HEK293 (cell line): Measurements from ENCODE around the gene PIEZO1.

ENCODE experiments used
- CTCF ChIA-PET: fragments of 350-600 bp; formaldehyde crosslinking; extraction: SDS; loops from one replicate; lab custom pipeline; 2021; ENCODE audit warnings: antibody characterized with exemption; lab: Yijun Ruan, JAX
- POLR2A ChIA-PET: fragments of 300-600 bp; formaldehyde crosslinking; extraction: SDS; loops from one replicate; lab custom pipeline; 2020; ENCODE audit warnings: antibody characterized with exemption, inconsistent platforms; lab: Yijun Ruan, JAX
- H3K27ac ChIP-seq: fragments of 200-500 bp; sonication (Bioruptor generic); 2 replicates; pipeline ENCODE4 v1.5.1; 2014; ENCODE audit warnings: low read depth, low read length, control low read depth, inconsistent platforms; ENCODE audit errors: extremely low read depth
- H3K36me3 ChIP-seq, 2 experiments: fragments of 200-500 bp in 1 of 2; sonication (Bioruptor generic) in 1 of 2; 1 replicate in 1 of 2; 2 replicates in 1 of 2; pipeline ENCODE4 v1.5.1; 2014 to 2017; ENCODE audit warnings: inconsistent platforms in 2 of 2, low read length in 2 of 2; ENCODE audit not compliant: control insufficient read depth in 2 of 2, insufficient read depth in 1 of 2
- H3K4me1 ChIP-seq: fragments of 200-500 bp; sonication (Bioruptor generic); 2 replicates; pipeline ENCODE4 v1.5.1; 2014; ENCODE audit warnings: mild to moderate bottlenecking, low read length, inconsistent platforms; ENCODE audit not compliant: control insufficient read depth, insufficient read depth
- H3K4me3 ChIP-seq: 2 replicates; pipeline ENCODE4 v1.5.1; 2011; ENCODE audit warnings: low read depth, mild to moderate bottlenecking, control low read depth, low read length, moderate library complexity
- H3K9me3 ChIP-seq: fragments of 200-500 bp; sonication (Bioruptor generic); 2 replicates; pipeline ENCODE4 v1.5.1; 2014; ENCODE audit warnings: low read depth, low read length, inconsistent platforms; ENCODE audit not compliant: control insufficient read depth, insufficient read depth
- BCL11A ChIP-seq: fragments of 450-650 bp; formaldehyde crosslinking; IDR thresholded peaks from 2 replicates; pipeline ENCODE4 v1.5.1; 2016; ENCODE audit warnings: low read depth, missing biosample characterization, missing genetic modification characterization
- EGR2 ChIP-seq: fragments of 450-650 bp; formaldehyde crosslinking; IDR thresholded peaks from 2 replicates; pipeline ENCODE4 v1.5.1; 2016; ENCODE audit warnings: low read depth, missing biosample characterization, missing genetic modification characterization
- GLI2 ChIP-seq: fragments of 450-650 bp; formaldehyde crosslinking; IDR thresholded peaks from 2 replicates; pipeline ENCODE4; 2017; ENCODE audit warnings: missing biosample characterization, missing genetic modification characterization, low read depth, borderline replicate concordance
- SALL2 ChIP-seq: fragments of 450-650 bp; formaldehyde crosslinking; IDR thresholded peaks from 2 replicates; pipeline ENCODE4 v1.5.0; 2017; ENCODE audit warnings: missing biosample characterization, mild to moderate bottlenecking, missing genetic modification characterization, borderline replicate concordance
- SCRT1 ChIP-seq: fragments of 450-650 bp; formaldehyde crosslinking; IDR thresholded peaks from 2 replicates; pipeline ENCODE4 v1.5.1; 2016; ENCODE audit warnings: missing biosample characterization, missing genetic modification characterization, borderline replicate concordance
- SCRT2 ChIP-seq: fragments of 450-650 bp; formaldehyde crosslinking; IDR thresholded peaks from 2 replicates; pipeline ENCODE4 v1.5.1; 2016; ENCODE audit warnings: missing biosample characterization, missing genetic modification characterization
- TRIM28 ChIP-seq: IDR thresholded peaks from 2 replicates; pipeline ENCODE4 v1.6.1; 2011; ENCODE audit warnings: low read length, control low read depth, borderline replicate concordance
- ZBTB20 ChIP-seq: fragments of 450-650 bp; formaldehyde crosslinking; IDR thresholded peaks from 2 replicates; pipeline ENCODE4 v1.5.1; 2016; ENCODE audit warnings: missing biosample characterization, missing genetic modification characterization
- ZBTB21 ChIP-seq: fragments of 450-650 bp; formaldehyde crosslinking; IDR thresholded peaks from 2 replicates; pipeline ENCODE4 v1.5.1; 2017; ENCODE audit warnings: missing biosample characterization, missing genetic modification characterization
- ZFHX2 ChIP-seq: fragments of 450-650 bp; formaldehyde crosslinking; conservative IDR thresholded peaks from 2 replicates; pipeline ENCODE4 v1.5.1; 2016; ENCODE audit warnings: missing biosample characterization, missing genetic modification characterization
- ZNF274 ChIP-seq, 2 experiments: fragments of 200-500 bp in 1 of 2; fragments of 450-650 bp in 1 of 2; sonication (Bioruptor generic) in 1 of 2; formaldehyde crosslinking in 1 of 2; IDR thresholded peaks; 2 replicates each; pipeline versions ENCODE4 v1.5.1 to v1.6.1; 2014 to 2016; ENCODE audit warnings: borderline replicate concordance in 1 of 2, inconsistent platforms in 1 of 2, low read length in 1 of 2, missing biosample characterization in 1 of 2, missing genetic modification characterization in 1 of 2
- ZNF350 ChIP-seq: fragments of 450-650 bp; formaldehyde crosslinking; IDR thresholded peaks from 2 replicates; pipeline ENCODE4 v1.5.0; 2017; ENCODE audit warnings: missing biosample characterization, mild to moderate bottlenecking, missing genetic modification characterization
- ZNF629 ChIP-seq: fragments of 450-650 bp; formaldehyde crosslinking; IDR thresholded peaks from 2 replicates; pipeline ENCODE4 v1.5.1; 2017; ENCODE audit warnings: missing biosample characterization, missing genetic modification characterization
- ZNF792 ChIP-seq: fragments of 450-650 bp; formaldehyde crosslinking; IDR thresholded peaks from 2 replicates; pipeline ENCODE4 v1.5.1; 2016; ENCODE audit warnings: missing biosample characterization, missing genetic modification characterization
- TF ChIP-seq, protein P1 (sequence below): fragments of 450-650 bp; formaldehyde crosslinking; IDR thresholded peaks from 2 replicates; pipeline ENCODE4 v1.5.1; 2016; ENCODE audit warnings: missing biosample characterization, missing genetic modification characterization
- TF ChIP-seq, protein P2 (sequence below): fragments of 450-650 bp; formaldehyde crosslinking; IDR thresholded peaks from 2 replicates; pipeline ENCODE4 v1.5.1; 2016; ENCODE audit warnings: missing biosample characterization, missing genetic modification characterization

The PIEZO1 gene

DNA sequence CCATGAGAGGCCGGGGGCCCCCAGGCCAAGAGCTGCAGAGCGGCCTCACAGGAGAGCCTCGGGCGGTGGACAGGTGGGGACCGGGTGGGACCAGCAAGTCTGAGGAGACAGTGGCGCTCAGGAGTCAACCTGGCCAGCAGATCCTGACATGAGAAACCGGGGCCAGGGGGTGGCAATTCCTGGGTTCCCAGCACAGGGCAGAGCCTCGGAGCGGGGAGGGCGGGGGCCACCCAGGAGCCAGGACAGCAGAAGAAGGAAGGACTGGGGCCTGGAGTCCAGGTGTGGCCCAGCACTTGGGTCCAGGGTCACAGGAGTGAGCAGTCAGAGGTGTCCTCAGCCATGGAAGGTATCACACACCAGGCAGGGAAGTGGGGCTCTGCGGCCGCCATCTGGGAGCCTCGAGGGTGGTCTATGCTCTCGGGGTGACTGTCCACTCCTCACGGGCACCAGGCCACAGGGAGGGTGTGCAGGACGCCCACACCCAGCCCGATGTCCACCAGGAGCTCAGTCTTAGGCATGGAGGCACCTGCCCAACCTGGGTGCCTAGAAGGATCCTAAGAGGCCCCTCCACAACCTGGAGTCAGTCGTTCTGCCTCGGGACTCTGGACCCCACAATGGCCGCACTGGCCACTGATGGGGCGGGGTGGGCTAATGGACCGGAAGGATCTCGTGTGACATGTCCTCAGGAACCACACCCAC, 29.1 kb downstream of the PIEZO1 start:
- ChIA-PET CTCF (interaction anchor here (1.5 to 1.7 kb wide), 2 partner anchors 13 to 18 kb away, joined by 3 to 5 read pairs; no protein-coding TSS in a partner anchor), POLR2A (no interaction called here)
- no peak overlapping the region for H3K27ac ChIP-seq
- H3K36me3 ChIP-seq: peaks cover 0 to 4% of the 10 kb centered on the region in 2 experiments; a peak in 1 of 3 replicates
- H3K9me3 ChIP-seq: no peaks in the 10 kb centered on the region
- TF ChIP-seq BCL11A (tag by site-specific recombination): no peak
- TF ChIP-seq ZNF792: no peak
- no peak for TF ChIP-seq SALL2 (tag by site-specific recombination)
- no peak for TF ChIP-seq ZNF274 (IDR thresholded peaks at IDR 0.05; ENCODE audit: low read length)
- TF ChIP-seq ZNF274 (tag by site-specific recombination; IDR thresholded peaks at IDR 0.05; ENCODE audit: borderline replicate concordance): no peak
- no peak for TF ChIP-seq TRIM28
- H3K4me3 ChIP-seq: no peak overlapping the region
- H3K4me1 ChIP-seq: peaks cover 6% of the 10 kb centered on the region

DNA sequence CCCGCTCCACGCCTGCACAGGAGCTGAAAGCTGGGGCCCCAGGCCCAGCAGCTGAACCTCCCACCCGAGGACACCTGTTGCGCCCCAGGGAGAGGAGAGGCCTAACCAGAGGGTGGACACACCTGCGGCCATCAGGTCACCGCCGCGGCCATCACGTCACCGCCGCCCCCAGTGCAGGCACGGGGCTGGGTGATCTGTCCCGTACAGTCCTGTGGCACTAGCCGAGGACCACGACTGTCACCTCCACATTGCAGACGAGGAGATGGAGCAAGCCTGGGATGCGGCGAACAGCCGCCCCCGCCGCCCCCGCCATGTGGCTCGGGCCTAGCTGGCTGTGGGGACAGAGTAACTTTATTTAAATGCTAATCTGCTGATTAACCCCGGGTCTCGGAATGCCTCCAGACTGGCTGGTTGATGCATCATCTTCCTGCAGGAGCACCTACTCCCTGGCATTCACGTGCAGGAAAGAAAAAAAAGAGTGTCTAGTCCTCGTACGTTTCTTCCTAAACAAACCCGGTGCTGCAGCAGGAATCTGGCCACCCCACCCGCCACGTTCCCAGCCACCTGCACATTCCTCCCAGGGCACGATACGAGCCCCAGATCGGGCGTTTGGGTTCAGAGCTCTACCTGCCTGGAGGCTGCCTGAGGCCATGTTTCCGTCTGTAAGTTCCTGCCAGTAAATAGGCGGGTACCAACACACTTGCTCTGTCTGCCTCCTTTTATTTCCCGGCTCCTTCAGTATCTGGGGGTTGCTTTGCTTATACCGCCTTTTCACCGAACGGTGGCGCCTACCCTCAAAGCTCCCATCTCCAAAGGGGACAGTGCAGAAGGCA, 29.9 kb downstream of the PIEZO1 start:
- TF ChIP-seq, protein P1, sequence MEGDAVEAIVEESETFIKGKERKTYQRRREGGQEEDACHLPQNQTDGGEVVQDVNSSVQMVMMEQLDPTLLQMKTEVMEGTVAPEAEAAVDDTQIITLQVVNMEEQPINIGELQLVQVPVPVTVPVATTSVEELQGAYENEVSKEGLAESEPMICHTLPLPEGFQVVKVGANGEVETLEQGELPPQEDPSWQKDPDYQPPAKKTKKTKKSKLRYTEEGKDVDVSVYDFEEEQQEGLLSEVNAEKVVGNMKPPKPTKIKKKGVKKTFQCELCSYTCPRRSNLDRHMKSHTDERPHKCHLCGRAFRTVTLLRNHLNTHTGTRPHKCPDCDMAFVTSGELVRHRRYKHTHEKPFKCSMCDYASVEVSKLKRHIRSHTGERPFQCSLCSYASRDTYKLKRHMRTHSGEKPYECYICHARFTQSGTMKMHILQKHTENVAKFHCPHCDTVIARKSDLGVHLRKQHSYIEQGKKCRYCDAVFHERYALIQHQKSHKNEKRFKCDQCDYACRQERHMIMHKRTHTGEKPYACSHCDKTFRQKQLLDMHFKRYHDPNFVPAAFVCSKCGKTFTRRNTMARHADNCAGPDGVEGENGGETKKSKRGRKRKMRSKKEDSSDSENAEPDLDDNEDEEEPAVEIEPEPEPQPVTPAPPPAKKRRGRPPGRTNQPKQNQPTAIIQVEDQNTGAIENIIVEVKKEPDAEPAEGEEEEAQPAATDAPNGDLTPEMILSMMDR (tag by site-specific recombination): 0 out of 2 replicates have a peak, but pooled peaks have one; percentile 14
- TF ChIP-seq ZFHX2 (tag by site-specific recombination) (peak; percentile 56), ZNF350 (tag by site-specific recombination) (no peak), ZBTB21 (tag by site-specific recombination) (no peak), SCRT1 (tag by site-specific recombination) (peak; percentile 75; the same call in 1 of the 2 replicates), EGR2 (tag by site-specific recombination) (peak; percentile 60), ZBTB20 (no peak), SCRT2 (tag by site-specific recombination) (peak; percentile 91), ZNF629 (no peak), GLI2 (tag by site-specific recombination) (no peak)
- TF ChIP-seq, protein P2, sequence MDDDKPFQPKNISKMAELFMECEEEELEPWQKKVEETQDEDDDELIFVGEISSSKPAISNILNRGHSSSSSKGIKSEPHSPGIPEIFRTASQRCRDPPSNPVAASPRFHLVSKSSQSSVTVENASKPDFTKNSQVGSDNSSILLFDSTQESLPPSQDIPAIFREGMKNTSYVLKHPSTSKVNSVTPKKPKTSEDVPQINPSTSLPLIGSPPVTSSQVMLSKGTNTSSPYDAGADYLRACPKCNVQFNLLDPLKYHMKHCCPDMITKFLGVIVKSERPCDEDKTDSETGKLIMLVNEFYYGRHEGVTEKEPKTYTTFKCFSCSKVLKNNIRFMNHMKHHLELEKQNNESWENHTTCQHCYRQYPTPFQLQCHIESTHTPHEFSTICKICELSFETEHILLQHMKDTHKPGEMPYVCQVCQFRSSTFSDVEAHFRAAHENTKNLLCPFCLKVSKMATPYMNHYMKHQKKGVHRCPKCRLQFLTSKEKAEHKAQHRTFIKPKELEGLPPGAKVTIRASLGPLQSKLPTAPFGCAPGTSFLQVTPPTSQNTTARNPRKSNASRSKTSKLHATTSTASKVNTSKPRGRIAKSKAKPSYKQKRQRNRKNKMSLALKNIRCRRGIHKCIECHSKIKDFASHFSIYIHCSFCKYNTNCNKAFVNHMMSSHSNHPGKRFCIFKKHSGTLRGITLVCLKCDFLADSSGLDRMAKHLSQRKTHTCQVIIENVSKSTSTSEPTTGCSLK (tag by site-specific recombination): no peak
- ChIA-PET POLR2A (interaction anchor here (0.9 kb wide), 1 partner anchor 29 kb away, joined by 3 read pairs; no protein-coding TSS in a partner anchor), CTCF (interaction anchor here (0.6 to 2.5 kb wide), 5 partner anchors 12 to 51 kb away, joined by 3 to 20 read pairs (median 4); no protein-coding TSS in a partner anchor)
- Histone ChIP-seq H3K36me3 (peaks cover 0 to 4% of the 10 kb centered on the region in 2 experiments; a peak in 1 of 3 replicates), H3K27ac (no peak overlapping the region), H3K4me1 (0 out of 2 replicates have a peak, but pooled peaks cover 3% of the 10 kb centered on the region), H3K4me3 (no peak overlapping the region), H3K9me3 (no peaks in the 10 kb centered on the region)
